HEK293 (cell line): ENCODE data around the gene ZNF865.

Experiments used
- YY1 ChIP-seq: fragments of 450-650 bp; formaldehyde crosslinking; IDR thresholded peaks from 2 replicates; pipeline ENCODE4 v1.5.1; 2018; ENCODE audit warnings: missing biosample characterization, missing genetic modification characterization
- ZNF138 ChIP-seq: fragments of 450-650 bp; formaldehyde crosslinking; IDR thresholded peaks from 2 replicates; pipeline ENCODE4 v1.5.1; 2016; ENCODE audit warnings: missing biosample characterization, missing genetic modification characterization, borderline replicate concordance
- ZNF335 ChIP-seq: fragments of 450-650 bp; formaldehyde crosslinking; conservative IDR thresholded peaks from 2 replicates; pipeline ENCODE4 v1.5.1; 2016; ENCODE audit warnings: missing biosample characterization, missing genetic modification characterization
- ZNF473 ChIP-seq: fragments of 450-650 bp; formaldehyde crosslinking; IDR thresholded peaks from 2 replicates; pipeline ENCODE4 v1.5.1; 2017; ENCODE audit warnings: missing biosample characterization, missing genetic modification characterization
- ZNF510 ChIP-seq: fragments of 450-650 bp; formaldehyde crosslinking; IDR thresholded peaks from 2 replicates; pipeline ENCODE4 v1.5.1; 2018; ENCODE audit warnings: mild to moderate bottlenecking, missing genetic modification characterization, missing biosample characterization; ENCODE audit not compliant: insufficient replicate concordance
- ZNF555 ChIP-seq: fragments of 450-650 bp; formaldehyde crosslinking; conservative IDR thresholded peaks from 2 replicates; pipeline ENCODE4 v1.5.1; 2017; ENCODE audit warnings: missing biosample characterization, mild to moderate bottlenecking, missing genetic modification characterization, inconsistent platforms
- TF ChIP-seq, protein P1 (sequence below): fragments of 450-650 bp; formaldehyde crosslinking; IDR thresholded peaks from 2 replicates; pipeline ENCODE4 v1.5.1; 2016; ENCODE audit warnings: missing biosample characterization, missing genetic modification characterization, low read depth
- TF ChIP-seq, protein P2 (sequence below): fragments of 450-650 bp; formaldehyde crosslinking; IDR thresholded peaks from 2 replicates; pipeline ENCODE4 v1.5.1; 2016; ENCODE audit warnings: missing biosample characterization, missing genetic modification characterization
- TF ChIP-seq, protein P3 (sequence below): fragments of 450-650 bp; formaldehyde crosslinking; IDR thresholded peaks from 2 replicates; pipeline ENCODE4 v1.5.1; 2016; ENCODE audit warnings: missing biosample characterization, missing genetic modification characterization

DNA sequence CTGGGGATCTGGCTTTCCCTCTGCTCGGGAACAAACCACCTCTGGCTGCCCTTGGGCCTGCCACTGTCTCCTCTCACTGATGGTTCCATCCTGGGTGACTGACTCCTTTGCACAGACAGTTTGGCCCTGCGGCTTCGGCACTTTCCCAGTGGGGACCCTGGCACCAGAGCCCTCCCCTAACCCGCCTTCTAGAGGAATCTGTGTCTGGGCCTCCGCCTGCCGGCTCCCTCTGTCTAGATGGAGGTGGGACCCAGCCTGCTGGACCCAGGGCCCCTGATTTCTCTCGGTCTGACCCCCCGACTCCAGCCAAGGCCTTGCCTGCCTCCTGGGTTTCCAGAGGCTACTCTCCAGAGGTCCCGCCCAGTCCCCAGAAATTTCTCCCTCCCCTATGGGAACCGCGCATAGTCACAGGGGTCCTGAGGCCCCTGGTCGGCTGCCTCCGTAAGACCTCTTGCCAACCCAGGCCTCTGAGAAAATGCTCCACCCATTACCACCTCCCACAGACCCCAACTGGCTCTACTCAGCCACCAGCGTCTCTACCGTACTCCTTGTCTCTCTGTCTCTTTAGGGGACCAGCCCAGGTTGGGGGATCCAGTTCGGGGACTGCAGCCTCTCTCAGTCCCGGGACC lies 45.3 kb downstream of the ZNF865 start:
- no peak for TF ChIP-seq ZNF555 (tag by site-specific recombination)
- no peak for TF ChIP-seq ZNF335 (tag by site-specific recombination)
- TF ChIP-seq ZNF138 (tag by site-specific recombination) = no peak
- TF ChIP-seq ZNF473 (tag by site-specific recombination) = no peak
- TF ChIP-seq, protein P1, sequence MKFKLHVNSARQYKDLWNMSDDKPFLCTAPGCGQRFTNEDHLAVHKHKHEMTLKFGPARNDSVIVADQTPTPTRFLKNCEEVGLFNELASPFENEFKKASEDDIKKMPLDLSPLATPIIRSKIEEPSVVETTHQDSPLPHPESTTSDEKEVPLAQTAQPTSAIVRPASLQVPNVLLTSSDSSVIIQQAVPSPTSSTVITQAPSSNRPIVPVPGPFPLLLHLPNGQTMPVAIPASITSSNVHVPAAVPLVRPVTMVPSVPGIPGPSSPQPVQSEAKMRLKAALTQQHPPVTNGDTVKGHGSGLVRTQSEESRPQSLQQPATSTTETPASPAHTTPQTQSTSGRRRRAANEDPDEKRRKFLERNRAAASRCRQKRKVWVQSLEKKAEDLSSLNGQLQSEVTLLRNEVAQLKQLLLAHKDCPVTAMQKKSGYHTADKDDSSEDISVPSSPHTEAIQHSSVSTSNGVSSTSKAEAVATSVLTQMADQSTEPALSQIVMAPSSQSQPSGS (tag by site-specific recombination) = no peak
- TF ChIP-seq YY1 (tag by site-specific recombination) = no peak
- TF ChIP-seq, protein P2, sequence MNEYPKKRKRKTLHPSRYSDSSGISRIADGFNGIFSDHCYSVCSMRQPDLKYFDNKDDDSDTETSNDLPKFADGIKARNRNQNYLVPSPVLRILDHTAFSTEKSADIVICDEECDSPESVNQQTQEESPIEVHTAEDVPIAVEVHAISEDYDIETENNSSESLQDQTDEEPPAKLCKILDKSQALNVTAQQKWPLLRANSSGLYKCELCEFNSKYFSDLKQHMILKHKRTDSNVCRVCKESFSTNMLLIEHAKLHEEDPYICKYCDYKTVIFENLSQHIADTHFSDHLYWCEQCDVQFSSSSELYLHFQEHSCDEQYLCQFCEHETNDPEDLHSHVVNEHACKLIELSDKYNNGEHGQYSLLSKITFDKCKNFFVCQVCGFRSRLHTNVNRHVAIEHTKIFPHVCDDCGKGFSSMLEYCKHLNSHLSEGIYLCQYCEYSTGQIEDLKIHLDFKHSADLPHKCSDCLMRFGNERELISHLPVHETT (tag by site-specific recombination) = no peak
- TF ChIP-seq, protein P3, sequence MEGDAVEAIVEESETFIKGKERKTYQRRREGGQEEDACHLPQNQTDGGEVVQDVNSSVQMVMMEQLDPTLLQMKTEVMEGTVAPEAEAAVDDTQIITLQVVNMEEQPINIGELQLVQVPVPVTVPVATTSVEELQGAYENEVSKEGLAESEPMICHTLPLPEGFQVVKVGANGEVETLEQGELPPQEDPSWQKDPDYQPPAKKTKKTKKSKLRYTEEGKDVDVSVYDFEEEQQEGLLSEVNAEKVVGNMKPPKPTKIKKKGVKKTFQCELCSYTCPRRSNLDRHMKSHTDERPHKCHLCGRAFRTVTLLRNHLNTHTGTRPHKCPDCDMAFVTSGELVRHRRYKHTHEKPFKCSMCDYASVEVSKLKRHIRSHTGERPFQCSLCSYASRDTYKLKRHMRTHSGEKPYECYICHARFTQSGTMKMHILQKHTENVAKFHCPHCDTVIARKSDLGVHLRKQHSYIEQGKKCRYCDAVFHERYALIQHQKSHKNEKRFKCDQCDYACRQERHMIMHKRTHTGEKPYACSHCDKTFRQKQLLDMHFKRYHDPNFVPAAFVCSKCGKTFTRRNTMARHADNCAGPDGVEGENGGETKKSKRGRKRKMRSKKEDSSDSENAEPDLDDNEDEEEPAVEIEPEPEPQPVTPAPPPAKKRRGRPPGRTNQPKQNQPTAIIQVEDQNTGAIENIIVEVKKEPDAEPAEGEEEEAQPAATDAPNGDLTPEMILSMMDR (tag by site-specific recombination) = no peak
- no peak for TF ChIP-seq ZNF510 (tag by site-specific recombination)
